Stimulated activated CD8-positive, alpha-beta memory T cell treated with anti-CD3 and anti-CD28 coated beads, Interleukin-15, amount 100 ng/mL, for 24 hours (primary cell): Measurements from ENCODE around the gene LRBA.
"Not testable (repeated sequence)": the region's sequence is repeated elsewhere in the genome, so short reads cannot be mapped to it uniquely, and the experiment has no call there.

Source experiments
- DNase-seq: peaks from one replicate; pipeline ENCODE4 v3.0.0-alpha.2; 2020; ENCODE audit warnings: low read depth

Gene LRBA

GRCh38 chr4:150940123-150940522 is 75.0 kb downstream of the LRBA start:
- no peak for DNase-seq

GRCh38 chr4:150939530-150939929 is 75.6 kb downstream of the LRBA start:
- no peak for DNase-seq

- no peak for DNase-seq
These were observed 76.1 kb downstream of the LRBA start for GRCh38 chr4:150938873-150939499.

- DNase-seq = no peak
These were observed 76.7 kb downstream of the LRBA start for GRCh38 chr4:150938417-150938816.

- no peak for DNase-seq
These were observed 81.1 kb downstream of the LRBA start for GRCh38 chr4:150934022-150934421.

GRCh38 chr4:150931796-150932195 is 83.3 kb downstream of the LRBA start:
- DNase-seq = no peak

GRCh38 chr4:150931005-150931404 is 84.1 kb downstream of the LRBA start:
- no peak for DNase-seq

- DNase-seq = no peak
These were observed 91.1 kb downstream of the LRBA start for GRCh38 chr4:150923945-150924344.

- DNase-seq = not testable (repeated sequence)
These were observed 93.6 kb downstream of the LRBA start for GRCh38 chr4:150921486-150921885.

- DNase-seq = not testable (repeated sequence)
These were observed 96.5 kb downstream of the LRBA start for GRCh38 chr4:150918562-150918961.

- DNase-seq = no peak
These were observed 103.8 kb downstream of the LRBA start for GRCh38 chr4:150911326-150911725.

GRCh38 chr4:150909116-150909515 is 106.0 kb downstream of the LRBA start:
- no peak for DNase-seq

GRCh38 chr4:150906987-150907633 is 108.0 kb downstream of the LRBA start:
- no peak for DNase-seq

- no peak for DNase-seq
These were observed 110.4 kb downstream of the LRBA start for GRCh38 chr4:150904671-150905070.

GRCh38 chr4:150903603-150904002 is 111.5 kb downstream of the LRBA start:
- no peak for DNase-seq

GRCh38 chr4:150896497-150896896 is 118.6 kb downstream of the LRBA start:
- DNase-seq = no peak

- DNase-seq = no peak
These were observed 124.8 kb downstream of the LRBA start for GRCh38 chr4:150890246-150890645.

- no peak for DNase-seq
These were observed 125.8 kb downstream of the LRBA start for GRCh38 chr4:150889306-150889705.

- no peak for DNase-seq
These were observed 126.5 kb downstream of the LRBA start for GRCh38 chr4:150888625-150889024.

GRCh38 chr4:150888217-150888616 is 126.9 kb downstream of the LRBA start:
- DNase-seq = no peak

GRCh38 chr4:150886597-150886996 is 128.5 kb downstream of the LRBA start:
- DNase-seq = no peak

- no peak for DNase-seq
These were observed 130.5 kb downstream of the LRBA start for GRCh38 chr4:150884625-150885024.

- DNase-seq = no peak
These were observed 139.7 kb downstream of the LRBA start for GRCh38 chr4:150875367-150875766.
